ENCODE data around the gene POLR3GL.

POLR3GL gene

DNA sequence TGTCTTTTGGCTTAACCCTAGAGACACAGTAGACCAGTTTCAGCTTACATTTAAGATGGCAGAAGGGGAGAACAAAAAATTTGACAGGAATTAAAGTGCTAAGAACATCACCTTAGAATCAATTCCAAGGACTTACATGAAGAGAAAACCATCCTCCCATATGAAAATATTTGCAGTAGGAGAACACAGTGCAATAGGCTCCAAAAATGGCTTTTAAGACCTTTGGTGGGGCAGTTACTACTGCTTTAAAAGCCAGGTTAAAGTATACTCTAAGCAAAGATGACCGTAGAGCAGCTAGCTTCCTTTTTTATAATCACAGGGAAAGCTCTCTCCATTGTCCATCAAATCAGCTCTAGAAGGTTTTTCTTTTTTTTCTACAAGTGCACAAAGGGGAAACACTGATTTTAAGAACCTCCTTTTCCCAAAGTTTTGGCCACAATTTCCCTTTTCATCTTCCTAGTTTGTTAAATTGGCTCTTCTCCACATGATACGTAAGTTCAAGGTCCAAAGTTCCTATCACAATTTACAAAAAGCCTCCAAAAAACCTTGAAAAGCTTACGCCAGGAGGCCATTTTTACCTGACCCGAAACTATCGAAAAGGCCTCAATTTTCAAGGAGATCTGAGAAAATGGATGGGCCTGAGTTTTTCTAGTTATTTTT lies 28.6 kb downstream of the POLR3GL start:
- no peak for DNase-seq (ENCODE audit: low read depth)

DNA sequence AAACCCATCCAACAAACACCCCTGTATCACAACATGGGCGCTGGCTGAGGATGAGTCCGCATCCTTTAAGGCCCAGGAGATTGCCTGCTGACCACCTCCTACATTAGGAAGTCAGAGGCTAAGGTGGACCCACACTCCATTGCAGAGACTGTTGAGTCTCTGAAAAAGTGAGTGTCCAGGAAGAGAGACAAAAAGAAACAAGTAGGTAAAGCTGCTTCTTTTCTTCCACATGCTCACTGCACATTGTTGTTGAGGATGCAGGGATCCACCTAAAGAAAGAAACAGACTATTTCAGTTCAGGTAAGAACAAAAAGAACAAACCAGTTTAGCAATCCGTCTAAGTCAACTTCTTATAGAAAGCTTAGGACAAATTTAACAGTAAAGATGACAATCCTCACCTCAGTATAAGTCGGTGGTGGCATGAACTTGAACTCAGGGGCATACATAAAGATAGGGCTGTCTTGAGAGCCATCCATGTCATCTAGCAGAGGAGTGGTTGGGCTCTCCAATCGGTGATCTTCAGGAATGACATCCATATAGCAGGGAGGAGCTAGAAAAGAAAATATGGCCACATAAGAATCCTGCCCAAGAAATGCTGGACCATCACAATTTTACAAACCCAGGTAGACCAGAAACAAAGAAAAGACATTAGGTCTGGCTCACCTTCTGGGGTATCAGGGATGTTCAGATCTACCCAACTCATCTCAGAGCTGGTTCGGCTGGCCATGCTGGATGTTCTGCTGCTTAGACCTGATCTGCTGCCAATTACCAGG lies 29.3 kb downstream of the POLR3GL start:
- DNase-seq (ENCODE audit: low read depth) = no peak

DNA sequence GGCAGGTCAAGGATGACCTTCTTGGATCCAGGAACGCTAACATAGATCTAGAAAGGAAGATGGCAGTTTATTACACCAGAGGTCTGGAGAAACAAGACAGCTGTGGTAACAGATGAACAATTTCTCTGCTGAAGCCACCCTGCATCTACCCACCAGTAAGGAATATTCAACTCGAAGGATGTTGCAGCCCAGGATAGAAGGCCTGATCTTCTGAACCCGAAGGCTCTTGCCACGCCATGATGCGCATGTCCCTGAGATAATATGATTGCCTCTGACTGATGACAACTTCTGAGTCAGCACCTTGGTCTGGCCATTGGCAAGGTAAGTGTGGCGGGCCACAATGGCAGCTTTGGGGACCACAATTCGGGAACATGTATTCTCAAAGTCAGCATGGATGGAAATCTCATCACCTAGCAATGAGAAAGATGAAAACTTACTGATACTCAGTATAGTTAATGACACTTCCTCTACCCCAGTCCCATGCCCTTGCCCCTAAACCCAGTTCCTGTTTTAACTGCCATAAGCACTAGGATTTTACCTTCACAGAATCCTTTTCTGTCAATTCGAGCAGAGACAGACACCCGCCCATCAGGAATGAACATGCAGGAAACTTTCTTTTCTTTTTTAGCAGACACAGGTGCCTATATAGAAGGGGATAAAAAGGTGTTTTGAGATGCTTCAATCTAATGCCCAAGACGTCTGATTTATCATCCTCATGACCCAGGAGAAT lies 30.1 kb downstream of the POLR3GL start:
- no peak for DNase-seq (ENCODE audit: low read depth)

DNA sequence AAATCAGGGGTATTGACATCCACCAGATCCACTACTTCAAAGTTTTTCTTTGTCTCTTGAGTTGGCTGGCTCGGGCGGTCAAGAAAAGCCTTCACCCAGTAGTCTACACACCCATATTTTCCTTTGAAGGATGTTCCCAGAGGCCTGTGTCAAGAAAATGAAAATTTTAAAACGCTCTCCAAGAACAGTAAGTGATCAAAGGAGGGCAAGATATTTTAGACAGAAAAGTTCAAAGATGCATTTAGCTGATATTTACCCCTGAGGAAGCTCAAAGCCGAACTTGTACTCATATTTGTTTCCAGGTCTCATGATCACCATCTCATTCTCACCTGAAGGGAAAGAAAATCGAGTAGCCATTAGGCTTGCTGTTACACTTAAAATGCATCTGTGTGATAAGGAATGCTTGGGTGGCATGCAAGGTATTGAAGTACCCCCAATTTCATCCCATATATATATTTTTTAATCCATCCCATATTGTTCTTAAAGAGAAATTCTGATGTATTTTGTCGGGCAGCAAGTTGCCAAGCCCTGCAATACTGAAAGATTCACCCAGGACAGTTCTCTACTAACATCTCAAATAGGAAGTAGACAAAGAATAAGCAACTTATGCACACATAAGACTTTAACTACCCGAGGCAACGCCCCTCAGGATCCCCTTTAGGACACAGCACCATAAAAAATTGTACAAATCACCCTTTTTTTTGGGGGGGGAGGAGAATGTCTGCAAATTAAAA lies 30.8 kb downstream of the POLR3GL start:
- no peak for DNase-seq (ENCODE audit: low read depth)

DNA sequence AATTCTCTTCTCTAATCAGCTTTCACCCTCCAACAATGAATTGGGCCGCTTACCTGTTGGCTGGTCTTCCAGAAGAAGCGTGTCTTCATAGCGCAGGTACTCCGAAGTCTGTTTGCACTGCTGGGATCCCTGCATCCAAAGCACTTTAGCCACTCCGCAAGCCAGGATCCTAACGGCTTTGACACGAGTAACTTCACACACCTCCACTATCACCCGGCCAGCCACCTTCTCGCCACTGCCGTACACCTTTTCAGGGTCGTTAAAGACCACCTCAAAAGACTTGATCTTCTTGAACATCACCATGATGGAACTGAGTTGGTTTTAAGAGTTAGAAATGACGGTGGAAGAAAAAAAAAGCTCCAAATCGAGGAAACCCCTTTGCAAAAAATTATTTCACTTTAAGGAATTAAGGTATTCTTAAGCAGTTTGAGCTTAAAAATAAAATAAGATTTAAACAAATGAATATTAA lies 31.5 kb downstream of the POLR3GL start:
- no peak for DNase-seq (ENCODE audit: low read depth)

DNA sequence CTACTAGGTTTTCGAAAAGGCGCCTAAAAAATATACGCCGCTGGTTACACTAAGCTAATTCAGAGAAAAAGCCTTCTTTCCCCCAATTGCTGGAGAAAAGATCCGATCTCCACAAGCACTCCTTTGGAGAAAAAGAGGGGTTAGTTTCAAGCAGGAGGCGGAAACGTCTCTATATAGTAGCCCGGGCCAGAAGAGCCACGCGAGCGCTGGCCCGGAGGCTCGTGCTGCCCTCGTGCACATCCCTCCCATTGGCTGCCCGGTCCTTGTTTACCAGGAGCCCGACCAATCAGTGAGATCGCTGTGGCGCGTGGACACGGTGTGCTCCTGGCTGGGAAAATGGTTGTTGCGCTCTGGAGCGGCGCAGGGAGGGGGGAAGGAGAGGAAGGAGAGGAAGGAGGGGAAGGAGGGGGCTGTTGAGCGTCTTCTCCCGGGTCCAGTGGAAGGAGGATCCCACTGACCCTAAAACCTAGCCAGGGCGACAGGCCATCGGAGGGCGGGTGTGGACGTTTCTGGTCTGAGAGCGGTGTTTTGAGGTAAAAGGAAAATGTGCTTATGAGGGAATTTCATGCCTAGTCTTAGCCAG lies 32.0 kb downstream of the POLR3GL start, which contains the start of gene TXNIP:
Gene TXNIP, minus strand, starts transcription at position 147 of the 583 bp plus-strand sequence. CDS start 313 bp downstream, outside the sequence.
- peak; percentile 98 for DNase-seq (ENCODE audit: low read depth)

DNA sequence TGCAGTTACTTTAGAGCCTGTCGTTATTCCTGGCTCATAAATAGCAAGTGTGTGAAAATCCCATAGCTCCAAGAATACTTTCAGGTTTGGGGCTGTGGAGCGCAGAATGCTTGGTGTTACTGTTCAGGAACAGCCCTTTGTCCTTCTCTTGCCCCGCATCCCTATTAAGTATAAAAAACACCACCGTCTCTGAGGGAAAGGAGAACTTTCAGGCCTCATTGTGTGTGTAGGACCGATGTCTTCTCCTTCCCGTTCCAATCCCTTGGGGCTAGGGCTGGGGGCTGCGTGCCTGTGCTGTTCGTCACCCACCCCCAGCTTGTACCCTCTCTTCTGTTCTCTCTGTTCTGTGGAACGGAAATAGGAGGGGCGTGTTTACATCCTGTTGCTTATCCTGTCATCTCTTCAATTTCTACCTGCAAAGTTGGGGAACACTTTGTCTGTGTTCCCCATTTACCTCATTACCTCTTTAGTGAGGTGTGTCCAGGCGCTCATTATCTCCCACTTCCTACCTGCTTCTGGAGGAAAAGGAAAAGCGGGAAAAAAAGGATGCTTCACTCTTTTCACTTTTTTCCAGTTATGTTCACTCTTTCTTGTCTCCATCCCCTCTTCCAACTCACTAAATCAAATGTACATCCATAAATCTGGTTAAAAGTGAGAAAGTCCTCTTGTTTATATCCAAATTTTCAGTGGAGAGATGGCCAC lies 32.7 kb downstream of the POLR3GL start:
- no peak for DNase-seq (ENCODE audit: low read depth)

DNA sequence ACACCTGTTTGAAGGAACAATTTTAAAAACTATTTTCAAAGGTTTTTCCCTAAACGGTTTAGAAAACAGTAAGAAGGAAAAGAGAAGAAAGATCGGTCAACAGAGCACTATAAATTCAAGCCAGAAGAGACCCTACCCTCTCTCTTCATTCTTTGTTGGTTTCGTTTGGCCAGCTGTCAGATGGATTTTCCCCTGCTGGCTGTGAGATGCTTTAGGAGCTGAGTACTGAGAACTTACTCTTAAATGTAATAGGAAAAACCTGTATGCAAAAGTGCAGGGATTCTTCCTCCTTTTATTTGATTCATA lies 33.2 kb downstream of the POLR3GL start:
- DNase-seq (ENCODE audit: low read depth) = no peak

DNA sequence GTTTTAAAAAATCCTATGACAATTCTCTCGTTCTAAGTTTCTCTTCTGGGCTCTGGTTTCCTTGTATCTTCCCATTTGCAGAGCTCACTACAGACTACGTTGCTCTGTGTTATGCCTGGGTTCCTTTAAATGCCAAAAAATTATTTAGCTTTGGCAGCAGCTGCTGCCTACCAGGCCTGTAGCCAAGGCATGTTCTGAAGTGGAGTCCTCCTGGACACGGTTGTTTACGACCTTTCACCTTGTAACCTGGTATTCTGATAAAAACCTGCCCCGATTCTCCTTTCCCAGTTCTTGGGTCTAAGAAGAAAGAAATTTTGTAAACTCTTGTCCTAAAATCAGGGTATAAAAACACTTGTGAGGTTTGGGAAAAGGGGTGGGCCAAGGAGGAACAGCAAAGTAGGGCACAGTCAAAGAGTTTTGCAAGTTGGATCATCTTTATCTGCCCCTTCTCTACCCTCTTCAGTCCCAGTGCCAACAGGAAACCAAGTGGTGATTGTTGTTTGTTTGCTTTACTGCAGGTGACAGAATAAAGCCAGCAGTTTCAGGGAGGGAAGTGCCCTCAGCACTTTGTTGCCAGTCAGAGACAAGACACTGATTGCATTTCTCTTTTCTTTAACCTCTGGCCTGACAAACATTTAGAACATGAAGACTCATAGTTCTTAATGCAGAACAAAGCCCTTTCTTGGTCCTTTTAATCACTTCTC lies 35.0 kb downstream of the POLR3GL start:
- no peak for DNase-seq (ENCODE audit: low read depth)

DNA sequence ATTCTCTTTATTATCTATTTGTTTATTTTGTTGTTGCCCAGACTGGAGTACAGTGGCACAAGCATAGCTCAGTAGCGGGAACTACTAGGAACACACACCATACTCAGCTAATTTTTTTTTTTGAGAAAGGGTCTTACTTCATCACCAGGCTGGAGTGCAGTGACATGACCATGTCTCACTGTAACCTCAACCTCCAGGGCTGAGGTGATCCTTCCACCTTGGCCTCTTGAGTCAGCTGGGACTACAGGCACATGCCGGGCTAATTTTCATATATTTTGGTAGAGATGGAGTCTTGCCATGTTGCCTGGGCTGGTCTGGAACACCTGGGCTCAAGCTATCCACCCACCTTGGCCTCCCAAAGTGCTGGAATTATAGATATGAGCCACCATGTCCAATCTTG lies 37.2 kb downstream of the POLR3GL start:
- DNase-seq (ENCODE audit: low read depth) = no peak

DNA sequence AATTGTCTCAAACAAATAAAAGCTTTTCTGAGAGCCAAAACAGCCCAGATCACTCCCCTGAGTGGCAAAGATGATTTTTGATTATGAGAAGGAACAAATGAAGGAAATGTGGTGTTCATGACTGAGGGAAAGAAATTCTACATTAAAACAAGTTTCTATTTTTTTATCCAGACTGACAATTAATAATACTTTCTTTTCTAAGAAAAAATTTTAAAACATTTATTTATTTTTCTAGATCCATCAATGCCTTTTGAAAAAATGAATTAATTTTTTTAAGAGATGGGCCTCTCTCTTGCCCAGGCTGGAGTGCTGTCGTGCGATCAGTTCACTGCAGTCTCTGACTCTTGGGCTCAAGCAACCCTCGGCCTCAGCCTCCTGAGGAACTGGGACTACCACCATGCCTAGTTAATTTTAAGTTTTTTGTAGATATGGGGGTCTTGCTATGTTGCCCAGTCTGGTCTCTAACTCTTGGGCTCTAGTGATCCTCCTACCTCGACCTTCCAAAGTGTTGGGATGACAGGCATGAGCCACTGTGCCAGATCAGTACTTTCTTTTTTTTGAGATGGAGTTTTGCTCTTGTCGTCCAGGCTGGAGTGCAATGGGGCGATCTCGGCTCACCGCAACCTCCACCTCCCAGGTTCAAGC lies 43.1 kb downstream of the POLR3GL start:
- DNase-seq (ENCODE audit: low read depth) = no peak

DNA sequence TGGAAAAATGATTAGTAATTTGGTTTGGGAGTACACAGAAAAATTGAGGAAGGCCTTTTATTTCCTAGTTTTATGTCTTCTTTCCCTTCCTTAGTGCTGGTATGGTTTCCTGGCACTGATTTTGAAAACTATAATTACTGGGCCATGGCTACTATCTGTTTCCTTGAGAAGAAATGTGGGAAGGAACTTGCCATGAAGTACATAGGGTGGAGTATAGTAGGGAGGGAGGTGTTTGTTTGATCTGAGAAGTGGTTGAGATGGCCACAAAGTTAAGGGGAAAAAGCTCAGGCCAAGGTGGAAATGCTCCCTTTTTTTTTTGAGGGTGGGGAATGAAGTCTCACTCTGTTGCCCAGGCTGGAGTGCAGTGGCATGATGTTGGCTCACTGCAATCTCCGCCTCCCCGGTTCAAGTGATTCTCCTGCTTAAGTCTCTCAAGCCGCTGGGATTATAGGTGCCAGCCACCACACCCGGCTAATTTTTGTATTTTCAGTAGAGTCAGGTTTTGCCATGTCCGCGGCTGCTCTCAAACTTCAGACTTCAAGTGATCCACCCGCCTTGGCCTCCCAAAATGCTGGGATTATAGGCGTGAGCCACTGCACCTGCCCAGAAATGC lies 45.7 kb downstream of the POLR3GL start:
- no peak for DNase-seq (ENCODE audit: low read depth)

DNA sequence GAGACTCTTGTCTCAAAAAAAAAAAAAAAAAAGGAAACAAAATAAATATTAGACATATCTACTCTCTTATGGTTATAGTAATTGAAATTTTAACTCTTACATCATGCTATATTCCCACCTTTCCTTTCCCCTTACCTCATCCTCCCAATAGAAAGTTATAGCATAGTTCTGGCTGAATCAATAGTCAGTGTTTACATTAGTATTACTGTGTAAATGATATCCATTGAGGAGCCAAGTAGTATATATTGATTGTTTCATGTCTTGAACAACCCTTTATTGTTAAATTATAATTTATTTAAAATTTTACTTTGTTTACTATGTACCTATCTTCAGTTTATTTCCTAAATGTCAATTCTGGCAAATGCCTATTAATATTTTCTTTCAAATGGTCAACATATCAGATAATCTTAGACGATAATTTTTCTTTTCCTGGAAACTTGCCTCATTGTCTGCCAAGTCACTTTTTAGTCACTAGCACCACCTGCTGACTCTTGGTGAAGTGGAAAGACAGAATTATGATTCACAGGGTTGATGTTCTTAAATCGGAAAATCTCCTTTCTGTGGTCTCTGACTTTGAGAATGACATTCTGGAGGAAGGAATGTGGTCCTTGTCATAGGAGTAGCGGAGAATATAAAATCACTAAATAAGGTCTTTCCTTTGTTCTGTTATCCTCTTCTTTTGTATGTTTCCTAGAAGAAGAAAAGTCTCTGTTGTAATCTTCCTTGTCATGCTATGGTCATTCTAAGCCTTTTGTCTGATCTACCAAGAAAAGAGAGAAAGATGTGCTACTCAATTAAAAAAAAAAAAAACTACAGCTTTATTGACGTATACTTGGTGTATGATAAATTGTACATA lies 48.4 kb downstream of the POLR3GL start:
- peak; percentile 77 for DNase-seq (ENCODE audit: low read depth)

DNA sequence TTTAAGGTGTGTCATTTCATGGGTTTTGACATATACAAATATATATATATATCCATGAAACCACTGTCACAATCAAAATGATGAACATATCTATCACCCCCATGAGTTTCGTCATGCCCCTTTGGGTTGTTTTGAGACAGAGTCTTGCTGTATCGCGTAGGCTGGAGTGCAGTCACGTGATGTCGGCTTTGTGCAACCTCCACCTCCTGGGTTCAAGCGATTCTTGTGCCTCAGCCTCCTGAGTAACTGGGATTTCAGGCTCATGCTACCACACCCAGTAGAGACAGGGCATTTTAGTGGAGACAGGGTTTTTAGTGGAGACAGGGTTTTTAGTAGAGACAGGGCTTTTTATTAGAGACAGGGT lies 49.1 kb downstream of the POLR3GL start:
- no peak for DNase-seq (ENCODE audit: low read depth)

DNA sequence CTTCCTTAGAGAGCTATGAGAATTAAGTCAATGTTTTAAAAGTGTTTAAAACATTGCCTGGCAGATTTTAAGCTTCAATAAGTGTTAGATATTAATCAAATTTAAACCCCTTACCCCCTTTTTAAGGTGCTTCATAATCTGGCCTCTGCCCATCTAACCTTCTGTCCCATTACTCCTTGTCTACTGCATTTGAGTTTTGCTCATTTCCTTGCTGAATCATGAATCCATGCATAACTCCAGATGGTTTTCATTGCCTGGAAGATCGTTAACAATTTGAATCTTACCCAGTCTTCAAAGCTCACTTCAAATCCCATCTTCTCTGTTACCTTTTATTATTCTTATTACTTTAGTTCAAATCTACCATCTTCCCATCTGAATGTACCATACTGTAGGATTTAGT lies 52.4 kb downstream of the POLR3GL start:
- no peak for DNase-seq (ENCODE audit: low read depth)

DNA sequence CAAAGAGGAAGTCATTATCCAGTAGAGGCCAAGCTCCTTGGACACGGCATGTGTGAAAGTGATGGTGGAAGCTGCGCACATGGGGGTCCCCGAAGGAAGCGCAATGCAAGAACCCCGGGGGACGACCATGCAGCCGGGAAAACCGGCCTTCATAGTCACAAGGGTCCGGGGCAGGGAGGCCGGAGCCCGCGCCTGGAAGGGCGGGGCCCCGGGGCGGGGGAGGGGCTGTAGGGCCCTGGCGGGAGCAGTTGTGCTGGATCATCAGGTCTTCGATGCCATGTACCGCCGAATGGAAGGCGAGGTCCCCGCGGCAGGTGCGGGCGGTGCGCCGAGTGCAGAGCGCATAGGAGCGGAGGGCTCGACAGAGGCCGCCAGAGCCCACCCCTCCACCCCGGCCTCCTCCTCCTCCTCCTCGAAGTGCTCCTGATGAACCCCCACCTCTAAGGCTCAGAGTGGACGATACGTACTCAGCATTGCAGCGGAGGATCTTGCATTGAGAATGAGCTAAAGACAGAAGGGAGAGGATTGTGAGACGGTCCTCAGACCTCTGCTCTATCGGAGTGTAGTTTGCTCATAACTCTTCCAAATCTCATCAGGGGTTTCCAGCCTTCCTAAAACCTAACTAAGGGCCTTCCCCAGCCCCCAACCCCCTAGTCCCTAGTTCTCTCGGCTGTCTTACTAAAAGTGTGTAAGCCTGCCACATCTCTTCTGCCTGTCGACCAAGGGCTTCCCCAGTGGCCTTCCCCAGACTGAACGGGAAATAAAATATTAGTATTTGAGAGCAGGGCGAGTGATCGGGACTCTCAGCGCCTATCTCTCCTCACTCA lies 55.0 kb downstream of the POLR3GL start:
- no peak for DNase-seq (ENCODE audit: low read depth)

DNA sequence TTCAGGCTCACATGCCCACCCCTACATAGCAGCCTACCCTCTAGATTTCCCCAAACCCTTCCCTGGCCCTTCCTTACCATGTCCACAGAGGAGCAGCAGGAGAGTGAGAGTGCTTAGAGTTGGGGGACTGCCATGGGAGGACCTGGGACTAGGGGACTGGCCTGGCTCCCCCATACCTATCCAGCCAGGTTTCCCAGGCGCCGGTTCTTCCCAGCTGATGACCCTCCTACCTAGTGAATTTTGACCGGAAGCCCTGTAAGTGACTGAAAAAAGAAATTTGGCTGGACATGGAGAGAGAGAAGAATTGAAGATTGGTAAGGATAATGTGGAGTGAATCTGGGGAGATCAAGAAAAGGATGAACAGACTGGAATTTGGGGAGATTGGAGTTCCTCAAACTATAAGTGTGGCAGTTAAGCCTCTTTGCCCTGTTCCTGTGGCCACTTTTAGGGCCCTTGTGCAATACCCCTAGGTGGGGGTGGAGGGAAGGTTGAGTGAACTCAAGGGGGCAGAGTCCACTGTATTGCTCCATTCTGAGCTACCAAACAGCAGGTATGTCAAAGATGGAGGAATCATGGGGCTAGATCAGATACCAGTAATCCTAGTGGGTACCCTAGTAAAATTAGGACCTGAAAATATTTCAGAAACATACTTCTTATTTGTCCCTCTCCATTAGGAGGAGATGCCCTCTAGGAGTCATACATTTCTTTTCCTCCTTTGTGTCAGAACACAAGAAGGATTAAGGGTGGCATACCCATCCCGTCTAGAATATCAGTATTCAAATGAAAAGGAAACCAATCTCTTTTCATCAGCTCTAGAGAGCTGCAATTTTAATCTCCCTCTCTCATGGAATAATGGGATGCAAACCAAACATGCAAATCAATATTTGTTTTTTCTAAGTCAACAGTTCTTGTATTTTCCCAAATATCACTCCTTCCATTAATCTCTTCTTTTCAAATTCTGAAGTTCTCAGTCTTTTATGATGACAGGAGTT lies 55.9 kb downstream of the POLR3GL start:
- DNase-seq (ENCODE audit: low read depth) = no peak
